IPS-18c (cell line): ENCODE measurements around the gene DHRS13.
"Not testable (repeated sequence)": the region's sequence is repeated elsewhere in the genome, so short reads cannot be mapped to it uniquely, and the experiment has no call there.

Experiments
- H3K4me3 ChIP-seq: 2 replicates; pipeline ENCODE4 v1.7.0; 2013; ENCODE audit warnings: low read depth, mild to moderate bottlenecking, low read length, moderate library complexity; ENCODE audit not compliant: insufficient read depth
- H3K9me3 ChIP-seq: one replicate; pipeline ENCODE4 v1.6.1; 2013; ENCODE audit warnings: mild to moderate bottlenecking, low read length, moderate library complexity; ENCODE audit not compliant: control insufficient read depth, insufficient read depth

DHRS13 gene

DNA sequence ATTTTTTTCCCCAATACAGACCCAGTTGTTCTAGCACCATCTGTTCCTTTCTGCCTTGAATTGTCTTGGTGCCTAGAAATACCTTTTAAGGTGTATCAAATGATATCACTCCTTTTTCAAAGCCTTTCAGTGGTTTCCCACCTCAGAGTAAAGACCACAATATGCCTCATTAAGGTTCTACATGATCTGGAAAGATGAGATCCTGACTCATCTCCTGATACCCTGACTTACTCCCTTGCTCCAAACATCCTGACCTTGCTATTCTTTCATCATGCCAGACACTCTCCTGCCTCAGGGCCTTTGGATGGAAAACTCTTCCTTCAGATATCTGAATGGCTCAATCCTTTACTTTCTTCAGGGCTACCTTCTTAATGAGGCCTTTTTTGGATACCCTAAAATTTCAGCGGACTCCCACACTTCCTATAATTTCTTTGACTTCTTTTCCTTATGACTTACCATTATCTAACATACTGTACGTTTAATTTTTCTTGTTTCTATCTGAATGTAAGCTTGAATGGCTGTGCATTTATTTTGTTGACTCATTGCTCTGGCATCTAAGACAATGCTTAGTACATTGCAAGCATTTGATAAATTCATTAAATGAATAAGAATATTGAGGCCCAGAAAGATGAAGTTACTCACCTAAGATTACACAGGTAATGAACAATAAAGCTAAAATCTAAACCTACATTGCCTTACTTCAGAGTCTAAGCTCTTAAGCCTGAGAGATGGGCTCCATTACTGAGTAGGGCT is 24.5 kb downstream of the DHRS13 start:
- Histone ChIP-seq H3K9me3 (no peaks in the 10 kb centered on the region), H3K4me3 (no peak overlapping the region)

GRCh38 chr17:28877150-28877711 is 25.6 kb downstream of the DHRS13 start:
- H3K9me3 ChIP-seq, H3K4me3 ChIP-seq: not testable (repeated sequence)

GRCh38 chr17:28875848-28876550 is 26.9 kb downstream of the DHRS13 start:
- Histone ChIP-seq H3K9me3 (no peaks in the 10 kb centered on the region), H3K4me3 (no peak overlapping the region)

DNA sequence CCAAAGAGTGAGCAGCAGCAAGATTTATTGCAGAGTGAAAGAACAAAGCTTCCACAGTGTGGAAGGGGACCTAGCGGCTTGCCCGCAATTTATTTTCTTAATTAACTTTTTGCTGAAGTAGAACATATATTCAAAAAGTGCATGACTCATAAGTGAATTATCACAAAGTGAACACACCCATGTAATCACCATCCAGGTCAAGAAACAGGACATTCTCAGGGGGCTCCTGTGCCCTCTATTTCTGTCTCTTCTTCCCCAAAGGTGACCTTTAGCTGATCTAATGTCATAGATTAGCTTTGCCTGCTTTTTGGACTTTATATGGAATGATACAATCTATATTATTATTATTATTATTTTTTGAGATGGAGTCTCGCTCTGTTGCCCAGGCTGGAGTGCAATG is 28.1 kb downstream of the DHRS13 start:
- H3K4me3 ChIP-seq: no peak overlapping the region

DNA sequence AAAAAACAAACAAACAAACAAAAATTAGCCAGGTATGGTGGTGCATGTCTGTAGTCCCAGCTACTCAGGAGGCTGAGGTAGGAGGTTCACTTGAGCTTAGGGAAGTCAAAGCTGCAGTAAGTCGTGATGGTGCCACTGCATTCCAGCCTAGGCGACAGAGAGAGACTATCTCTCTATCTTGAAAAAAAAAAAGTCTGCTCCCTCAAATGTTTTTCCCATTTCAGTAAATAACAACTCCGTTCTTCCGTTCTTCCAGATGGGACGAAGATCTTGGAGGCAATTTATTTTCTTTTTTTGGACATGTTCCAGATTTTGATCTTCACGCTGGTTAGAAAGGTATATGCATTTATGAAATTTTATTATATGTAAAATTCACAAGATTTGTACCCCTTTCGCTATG is 29.0 kb downstream of the DHRS13 start:
- Histone ChIP-seq H3K9me3 (no peaks in the 10 kb centered on the region), H3K4me3 (no peak overlapping the region)

More for the DNA sequence above, 28.1 kb downstream of the DHRS13 start:
- H3K9me3 ChIP-seq: no peaks in the 10 kb centered on the region

DNA sequence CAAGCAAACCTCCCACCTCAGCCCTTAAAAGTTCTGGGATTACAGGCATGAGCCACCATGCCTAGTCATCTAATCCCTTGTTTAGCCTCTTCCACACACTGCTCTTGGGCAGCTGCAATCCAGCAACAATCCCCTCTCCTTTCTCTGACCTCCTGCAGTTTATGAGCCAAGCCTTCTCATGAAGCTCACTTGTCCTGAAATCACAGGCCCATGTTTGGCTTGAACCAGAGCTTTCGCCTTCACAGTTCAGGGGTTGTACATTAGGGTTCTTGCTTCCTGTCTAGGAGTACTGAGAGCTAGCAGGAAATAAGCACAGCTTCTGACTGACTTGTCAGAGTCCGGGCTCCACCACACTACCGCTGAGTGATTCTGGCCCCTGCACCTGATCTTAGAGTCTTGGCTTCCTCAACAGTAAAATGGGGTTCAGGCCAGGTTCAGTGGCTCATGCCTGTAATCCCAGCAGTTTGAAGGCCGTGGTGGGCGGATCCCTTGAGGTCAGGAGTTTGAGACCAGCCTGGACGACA is 31.8 kb downstream of the DHRS13 start:
- Histone ChIP-seq H3K4me3 (no peak overlapping the region), H3K9me3 (no peaks in the 10 kb centered on the region)

- Histone ChIP-seq H3K9me3 (no peaks in the 10 kb centered on the region), H3K4me3 (no peak overlapping the region)
Measured at GRCh38 chr17:28867276-28867675, 35.6 kb downstream of the DHRS13 start.

DNA sequence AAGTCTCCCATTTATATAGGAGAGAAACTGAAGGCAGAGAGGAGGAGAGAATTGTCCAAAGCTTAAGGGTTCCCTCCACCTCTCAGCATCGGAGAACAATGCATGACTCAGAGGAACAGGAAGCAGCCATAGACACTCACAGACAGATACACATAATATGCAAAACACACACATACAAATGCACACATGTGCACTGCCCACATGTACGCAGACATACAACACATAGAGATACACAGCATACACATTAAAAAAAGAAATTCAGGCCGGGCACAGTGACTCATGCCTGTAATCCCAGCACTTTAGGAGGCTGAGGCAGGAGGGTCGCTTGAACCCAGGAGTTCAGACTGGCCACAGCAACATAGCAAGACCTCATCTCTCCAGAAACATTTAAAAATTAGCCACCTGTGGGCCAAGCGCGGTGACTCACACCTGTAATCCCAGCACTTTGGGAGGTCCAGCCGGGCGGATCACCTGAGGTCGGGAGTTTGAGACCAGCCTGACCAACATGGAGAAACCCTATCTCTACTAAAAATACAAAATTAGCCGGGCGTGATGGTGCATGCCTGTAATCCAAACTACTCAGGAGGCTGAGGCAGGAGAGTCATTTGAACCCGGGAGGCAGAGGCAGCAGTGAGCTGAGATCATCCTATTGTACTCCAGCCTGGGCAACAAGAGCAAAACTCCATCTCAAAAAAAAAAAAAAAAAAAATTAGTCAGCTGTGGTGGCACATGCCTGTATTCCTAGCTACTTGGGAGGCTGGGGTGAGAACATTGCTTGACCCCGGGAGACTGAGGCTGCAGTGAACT is 36.7 kb downstream of the DHRS13 start:
- no peak overlapping the region for H3K4me3 ChIP-seq
- H3K9me3 ChIP-seq: no peaks in the 10 kb centered on the region

DNA sequence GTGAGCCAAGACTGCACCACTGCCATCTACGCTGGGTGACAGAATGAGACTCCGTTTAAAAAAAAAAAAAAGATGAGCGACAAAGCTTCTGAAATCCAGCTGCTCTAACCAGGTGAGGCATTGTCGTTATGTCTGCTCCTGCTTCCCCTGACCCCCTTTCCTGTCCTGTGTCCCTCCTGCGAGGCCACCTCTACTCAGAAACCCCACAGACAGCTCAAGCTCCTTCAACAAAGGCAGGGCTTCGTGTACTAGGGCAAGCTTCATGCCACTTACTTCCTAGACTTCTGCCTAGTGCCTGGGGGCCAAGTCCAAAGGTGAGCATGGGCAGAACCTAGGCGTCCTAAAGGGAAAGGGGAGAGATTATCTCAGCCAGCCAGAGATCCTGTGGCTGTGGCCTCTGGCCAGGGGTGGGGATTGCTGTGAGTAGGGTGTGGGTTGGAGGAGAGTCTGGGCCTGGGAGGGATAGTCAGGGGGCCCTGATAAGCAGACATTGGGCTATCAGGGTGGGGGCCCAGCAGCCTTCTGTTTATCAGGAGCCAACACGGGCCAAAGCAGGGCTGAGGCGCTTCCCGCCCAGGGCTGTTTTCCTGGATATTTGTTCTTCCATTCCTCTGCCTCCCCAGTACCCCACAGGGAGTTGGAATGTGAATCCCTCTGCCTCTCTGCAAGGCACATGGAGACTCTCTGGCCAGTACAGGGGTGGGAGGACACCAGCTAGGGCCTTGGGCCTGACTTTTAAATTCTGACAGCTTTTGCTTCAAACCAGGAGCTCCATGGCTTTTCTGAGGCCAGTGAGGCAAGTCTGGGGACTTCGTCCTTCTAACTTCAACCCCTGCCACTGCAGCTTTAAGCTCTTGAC is 37.7 kb downstream of the DHRS13 start:
- no peak overlapping the region for H3K4me3 ChIP-seq
- H3K9me3 ChIP-seq: no peaks in the 10 kb centered on the region

GRCh38 chr17:28863953-28864352 is 38.9 kb downstream of the DHRS13 start:
- no peaks in the 10 kb centered on the region for H3K9me3 ChIP-seq
- H3K4me3 ChIP-seq: no peak overlapping the region

- Histone ChIP-seq H3K9me3 (no peaks in the 10 kb centered on the region), H3K4me3 (no peak overlapping the region)
Measured at GRCh38 chr17:28862561-28862960, 40.3 kb downstream of the DHRS13 start.

- no peak overlapping the region for H3K4me3 ChIP-seq
- no peaks in the 10 kb centered on the region for H3K9me3 ChIP-seq
Measured at GRCh38 chr17:28861393-28862203, 41.3 kb downstream of the DHRS13 start.

GRCh38 chr17:28860363-28860808 is 42.5 kb downstream of the DHRS13 start:
- H3K4me3 ChIP-seq: no peak overlapping the region
- no peaks in the 10 kb centered on the region for H3K9me3 ChIP-seq

DNA sequence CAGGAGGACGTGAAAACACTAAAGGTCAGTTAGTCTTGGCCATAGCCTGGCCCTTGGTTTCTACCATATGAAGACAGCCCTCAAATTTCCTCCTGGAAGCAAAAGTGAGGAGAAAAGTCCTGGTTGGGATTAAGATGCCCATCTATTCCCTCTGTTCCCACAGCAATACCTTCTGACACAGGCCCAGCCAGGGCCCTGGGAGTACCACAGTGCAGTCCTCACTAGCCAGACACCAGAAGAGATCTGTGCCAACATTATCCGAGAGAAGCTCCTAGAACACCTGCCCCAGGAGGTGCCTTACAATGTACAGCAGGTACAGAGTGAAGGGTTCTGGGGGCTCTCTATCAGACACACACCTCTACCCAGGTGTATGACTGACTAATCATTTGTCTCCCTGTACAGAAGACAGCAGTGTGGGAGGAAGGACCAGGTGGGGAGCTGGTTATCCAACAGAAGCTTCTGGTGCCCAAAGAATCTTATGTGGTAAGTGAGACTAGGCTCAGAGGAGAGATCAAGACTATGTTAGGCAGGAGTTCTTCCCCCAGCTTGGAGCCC is 44.0 kb downstream of the DHRS13 start:
- Histone ChIP-seq H3K4me3 (no peak overlapping the region), H3K9me3 (no peaks in the 10 kb centered on the region)

- Histone ChIP-seq H3K9me3 (no peaks in the 10 kb centered on the region), H3K4me3 (no peak overlapping the region)
Measured at GRCh38 chr17:28857905-28858800, 44.7 kb downstream of the DHRS13 start.
